Measurements from ENCODE around the gene PSMD2.

PSMD2 gene

DNA sequence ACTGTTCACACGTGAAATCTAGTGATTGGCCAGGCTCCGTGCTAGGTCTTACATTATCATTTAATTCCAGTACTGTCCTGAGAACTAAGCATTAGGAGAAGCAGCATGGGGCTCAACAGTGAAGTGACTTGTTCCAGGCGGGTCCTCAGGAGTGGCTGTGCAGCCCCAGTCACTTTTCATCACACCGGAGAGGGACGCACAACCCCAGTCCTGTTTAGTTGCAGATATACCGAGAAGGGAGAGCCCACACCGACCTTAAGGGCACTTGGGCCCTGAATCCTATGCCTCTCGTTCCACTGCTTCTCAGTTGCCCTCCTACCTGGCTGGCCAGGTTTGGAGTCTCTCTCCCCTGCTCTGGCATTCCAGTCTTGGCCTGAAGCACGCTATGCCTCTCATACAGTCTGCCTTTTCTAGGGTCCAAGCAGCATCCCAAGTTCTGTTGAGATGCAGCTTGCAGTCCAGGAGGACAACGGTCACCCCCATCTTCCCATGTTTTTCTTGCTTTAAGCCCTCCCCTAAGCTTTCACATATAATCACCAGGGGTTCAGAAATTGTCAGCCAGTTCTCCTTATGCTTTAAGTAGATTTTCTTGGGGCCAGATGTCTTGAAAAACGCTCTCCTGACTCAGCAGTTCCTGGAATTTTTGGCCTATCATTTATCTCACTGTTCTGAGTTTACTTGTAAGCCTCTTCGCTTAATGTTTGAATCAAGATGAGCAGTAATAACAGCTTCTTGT is 48.4 kb downstream of the PSMD2 start:
- no peaks in the 10 kb centered on the region for H3K27me3 ChIP-seq (ENCODE audit: control insufficient read depth, low read length)
- no peaks in the 10 kb centered on the region for H3F3A ChIP-seq (ENCODE audit: control insufficient read depth, insufficient read depth)
- H3K9me3 ChIP-seq (ENCODE audit: control insufficient read depth, insufficient read depth, low read length): no peaks in the 10 kb centered on the region
- H4K20me1 ChIP-seq (ENCODE audit: control insufficient read depth, insufficient read depth, low read depth, low read length): no peaks in the 10 kb centered on the region
- H3K9me2 ChIP-seq (replicated peaks; ENCODE audit: control insufficient read depth, low read length): no peaks in the 10 kb centered on the region
- no peaks in the 10 kb centered on the region for H3K79me2 ChIP-seq (ENCODE audit: control insufficient read depth, low read length)
- H3K4me1 ChIP-seq (ENCODE audit: control insufficient read depth, low read length): no peaks in the 10 kb centered on the region
- no peak for TF ChIP-seq EZH2phosphoT487 (IDR thresholded peaks at IDR 0.05; ENCODE audit: borderline replicate concordance, low read length)
- TF ChIP-seq, protein P1, sequence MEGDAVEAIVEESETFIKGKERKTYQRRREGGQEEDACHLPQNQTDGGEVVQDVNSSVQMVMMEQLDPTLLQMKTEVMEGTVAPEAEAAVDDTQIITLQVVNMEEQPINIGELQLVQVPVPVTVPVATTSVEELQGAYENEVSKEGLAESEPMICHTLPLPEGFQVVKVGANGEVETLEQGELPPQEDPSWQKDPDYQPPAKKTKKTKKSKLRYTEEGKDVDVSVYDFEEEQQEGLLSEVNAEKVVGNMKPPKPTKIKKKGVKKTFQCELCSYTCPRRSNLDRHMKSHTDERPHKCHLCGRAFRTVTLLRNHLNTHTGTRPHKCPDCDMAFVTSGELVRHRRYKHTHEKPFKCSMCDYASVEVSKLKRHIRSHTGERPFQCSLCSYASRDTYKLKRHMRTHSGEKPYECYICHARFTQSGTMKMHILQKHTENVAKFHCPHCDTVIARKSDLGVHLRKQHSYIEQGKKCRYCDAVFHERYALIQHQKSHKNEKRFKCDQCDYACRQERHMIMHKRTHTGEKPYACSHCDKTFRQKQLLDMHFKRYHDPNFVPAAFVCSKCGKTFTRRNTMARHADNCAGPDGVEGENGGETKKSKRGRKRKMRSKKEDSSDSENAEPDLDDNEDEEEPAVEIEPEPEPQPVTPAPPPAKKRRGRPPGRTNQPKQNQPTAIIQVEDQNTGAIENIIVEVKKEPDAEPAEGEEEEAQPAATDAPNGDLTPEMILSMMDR (IDR thresholded peaks at IDR 0.05; ENCODE audit: low read depth, low read length, poor library complexity, severe bottlenecking): no peak
- H3K27ac ChIP-seq (ENCODE audit: low read depth, low read length): no peak overlapping the region
- H3K4me2 ChIP-seq (ENCODE audit: low read length): no peak overlapping the region
- no peaks in the 10 kb centered on the region for H3K36me3 ChIP-seq (ENCODE audit: control insufficient read depth, low read length)
- no peak overlapping the region for H3K4me3 ChIP-seq (ENCODE audit: low read length)

DNA sequence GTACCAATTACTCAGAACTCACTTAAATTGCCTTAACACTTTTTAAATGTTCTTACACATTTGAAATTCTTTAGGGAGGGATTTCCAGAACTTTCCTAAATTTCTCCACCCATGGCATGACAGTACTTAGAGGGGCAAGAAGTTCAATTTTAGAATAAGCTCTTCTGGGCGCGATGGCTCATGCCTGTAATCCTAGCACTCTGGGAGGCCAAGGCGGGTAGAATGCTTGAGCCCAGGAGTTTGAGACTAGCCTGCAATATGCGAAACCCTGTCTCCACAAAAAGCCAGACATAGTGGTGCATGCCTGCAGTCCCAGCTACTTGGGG is 49.0 kb downstream of the PSMD2 start:
- no peak overlapping the region for H3K27ac ChIP-seq (ENCODE audit: low read depth, low read length)
- H3F3A ChIP-seq (ENCODE audit: control insufficient read depth, insufficient read depth): no peaks in the 10 kb centered on the region
- no peaks in the 10 kb centered on the region for H3K27me3 ChIP-seq (ENCODE audit: control insufficient read depth, low read length)
- TF ChIP-seq, protein P1 (IDR thresholded peaks at IDR 0.05; ENCODE audit: low read depth, low read length, poor library complexity, severe bottlenecking): no peak
- no peak for TF ChIP-seq EZH2phosphoT487 (IDR thresholded peaks at IDR 0.05; ENCODE audit: borderline replicate concordance, low read length)
- no peaks in the 10 kb centered on the region for H3K4me1 ChIP-seq (ENCODE audit: control insufficient read depth, low read length)
- no peaks in the 10 kb centered on the region for H3K9me2 ChIP-seq (replicated peaks; ENCODE audit: control insufficient read depth, low read length)
- no peak overlapping the region for H3K4me3 ChIP-seq (ENCODE audit: low read length)
- no peaks in the 10 kb centered on the region for H3K79me2 ChIP-seq (ENCODE audit: control insufficient read depth, low read length)
- no peaks in the 10 kb centered on the region for H4K20me1 ChIP-seq (ENCODE audit: control insufficient read depth, insufficient read depth, low read depth, low read length)
- no peak overlapping the region for H3K4me2 ChIP-seq (ENCODE audit: low read length)
- no peaks in the 10 kb centered on the region for H3K36me3 ChIP-seq (ENCODE audit: control insufficient read depth, low read length)
- no peaks in the 10 kb centered on the region for H3K9me3 ChIP-seq (ENCODE audit: control insufficient read depth, insufficient read depth, low read length)

DNA sequence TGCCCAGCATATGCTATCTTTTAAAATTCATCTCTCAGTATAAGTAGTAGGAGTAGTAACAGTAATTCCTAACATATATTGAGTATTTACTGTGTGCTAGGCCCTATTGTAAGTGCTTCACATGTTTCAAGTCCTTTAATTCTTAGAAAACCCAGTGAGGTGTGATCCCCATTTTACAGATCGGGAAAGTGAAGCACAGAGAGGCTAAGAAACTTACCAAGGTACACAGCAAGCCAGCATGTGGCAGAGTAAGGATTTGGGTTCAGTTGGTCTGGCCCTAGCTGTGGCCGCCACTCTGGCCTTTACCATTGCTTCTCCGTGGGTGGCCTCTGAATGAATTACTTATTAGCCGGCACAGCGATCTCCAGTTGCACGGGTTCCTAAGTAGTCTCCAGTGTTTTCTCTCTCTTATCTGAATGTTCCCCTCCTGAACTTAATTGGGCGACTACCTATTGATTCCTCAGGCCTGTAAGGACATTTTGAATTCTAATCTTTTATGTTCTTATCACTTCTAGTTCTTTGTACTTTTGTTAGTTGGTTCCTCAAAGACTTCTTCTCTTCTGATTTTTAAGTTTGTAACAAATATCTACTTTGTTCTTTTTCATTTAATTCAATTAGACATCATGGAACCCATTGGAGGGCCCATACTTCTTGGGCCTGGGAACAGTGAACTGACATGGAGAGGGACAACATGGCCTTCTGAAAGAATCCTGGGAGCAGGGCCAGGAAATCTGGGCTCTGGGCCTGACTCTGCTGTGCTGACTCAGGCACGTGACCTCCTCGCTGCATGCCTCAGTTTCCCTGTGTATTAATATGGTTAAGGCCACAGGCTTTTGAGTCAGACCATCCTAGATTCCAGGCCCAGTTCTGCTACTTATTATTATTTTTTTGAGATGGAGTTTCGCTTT is 50.8 kb downstream of the PSMD2 start:
- TF ChIP-seq EZH2phosphoT487 (IDR thresholded peaks at IDR 0.05; ENCODE audit: borderline replicate concordance, low read length): no peak
- TF ChIP-seq, protein P1 (IDR thresholded peaks at IDR 0.05; ENCODE audit: low read depth, low read length, poor library complexity, severe bottlenecking): no peak
- H3K4me3 ChIP-seq (ENCODE audit: low read length): no peak overlapping the region
- H3K36me3 ChIP-seq (ENCODE audit: control insufficient read depth, low read length): no peaks in the 10 kb centered on the region
- H3K27ac ChIP-seq (ENCODE audit: low read depth, low read length): no peak overlapping the region
- no peaks in the 10 kb centered on the region for H3K79me2 ChIP-seq (ENCODE audit: control insufficient read depth, low read length)
- H3K27me3 ChIP-seq (ENCODE audit: control insufficient read depth, low read length): no peaks in the 10 kb centered on the region
- H4K20me1 ChIP-seq (ENCODE audit: control insufficient read depth, insufficient read depth, low read depth, low read length): no peaks in the 10 kb centered on the region
- H3K9me2 ChIP-seq (replicated peaks; ENCODE audit: control insufficient read depth, low read length): no peaks in the 10 kb centered on the region
- no peaks in the 10 kb centered on the region for H3F3A ChIP-seq (ENCODE audit: control insufficient read depth, insufficient read depth)
- H3K4me2 ChIP-seq (ENCODE audit: low read length): no peak overlapping the region
- H3K9me3 ChIP-seq (ENCODE audit: control insufficient read depth, insufficient read depth, low read length): no peaks in the 10 kb centered on the region
- peaks cover 3% of the 10 kb centered on the region; the same call in 1 of the 2 replicates for H3K4me1 ChIP-seq (ENCODE audit: control insufficient read depth, low read length)
